Testis (tissue), 3 donors: ENCODE data around the gene RPP25L. TPM values are rescaled to one million over a fixed set of nuclear protein-coding genes. Genes with fewer than 3 reads are reported as not detected.
A peak's percentile ranks its signal among the peaks of the same experiment; 100 is the strongest.

ENCODE experiments used
- DNase-seq: peaks from one replicate; pipeline ENCODE4 v3.0.0-alpha.2; 2019
- H3K27ac ChIP-seq, 2 donors: fragments of 200-600 bp; sonication (generic); one replicate each; pipeline ENCODE4 v1.5.1; 2019
- H3K27me3 ChIP-seq: fragments of 200-600 bp; sonication (generic); one replicate; pipeline ENCODE4 v1.5.1; 2019
- H3K36me3 ChIP-seq: fragments of 200-600 bp; sonication (generic); one replicate; pipeline ENCODE4 v1.5.1; 2017; ENCODE audit warnings: low read depth; ENCODE audit errors: missing control alignments
- H3K4me1 ChIP-seq: fragments of 200-600 bp; sonication (generic); one replicate; pipeline ENCODE4 v1.5.1; 2019
- H3K4me3 ChIP-seq, 2 donors: fragments of 200-600 bp; sonication (generic); one replicate each; pipeline ENCODE4 v1.5.1; 2017 to 2019
- H3K9me3 ChIP-seq: fragments of 200-600 bp; sonication (generic); one replicate; pipeline ENCODE4 v1.5.1; 2017
- CTCF ChIP-seq, 3 experiments: fragments of 450-650 bp in 2 of 3; fragments of 200-600 bp in 1 of 3; sonication (generic) in 1 of 3; IDR thresholded peaks; one replicate each; pipeline ENCODE4 v1.5.1; 2016 to 2019; ENCODE audit warnings: antibody characterized with exemption in 3 of 3, mild to moderate bottlenecking in 2 of 3, moderate library complexity in 1 of 3
- POLR2A ChIP-seq: fragments of 450-650 bp; IDR thresholded peaks from one replicate; pipeline ENCODE4 v1.6.1; 2017; ENCODE audit warnings: antibody characterized with exemption, mild to moderate bottlenecking, moderate library complexity
- WGBS, 2 donors: methylation state at CpG; one replicate each; pipeline ENCODE4 v1.1.5; 2018; 5-methylcytosine and 5-hydroxymethylcytosine counted together
- intact Hi-C: fragments of 100-400 bp; cut with DNase I; formaldehyde crosslinking; loops from one replicate; pipeline ENCODE4 v1.15.1; 2023; ENCODE audit warnings: low total_unique reads
- polyA plus RNA-seq: library from polyadenylated mRNA; stranded (reverse); fragments of 350-450 nt; fragmentation: Illumina TruSeq; extraction: RNeasy Lipid Tissue Mini Kit (QIAGEN cat#74804); gene quantifications from one replicate; pipeline ENCODE4 v1.2.3, GENCODE V29; 2014; ENCODE audit warnings: low read depth, low replicate concordance; ENCODE audit not compliant: insufficient read depth
- total RNA-seq, 2 donors: library from RNA; depleted of rRNA; stranded (reverse); fragments of >200 nt; gene quantifications; one replicate each; pipeline ENCODE4 v1.2.3, GENCODE V29; 2016

Gene RPP25L
- total and polyA plus RNA-seq, 3 donors from 2014 or later: 23.5 to 26.8 (median 25.1) TPM

- WGBS, 2 donors: 3 to 4% methylated on average over 15 of the region's 15 CpGs
- DNase-seq: peak; percentile 88
- Histone ChIP-seq H3K4me3 (peak overlapping the region; percentile 73 to 76), H3K4me1 (peaks cover 11% of the 10 kb centered on the region), H3K27ac (no peak overlapping the region), H3K36me3 (no peaks in the 10 kb centered on the region), H3K9me3 (no peaks in the 10 kb centered on the region), H3K27me3 (no peaks in the 10 kb centered on the region)
- intact Hi-C loops: loop anchor here (10.0 kb wide), 1 partner anchor 92 kb away; no protein-coding TSS in a partner anchor
- no peak for TF ChIP-seq POLR2A
- TF ChIP-seq CTCF (IDR thresholded peaks at IDR 0.05): peak; percentile 67 to 84 (median 73)
These were observed 992 bp upstream of the RPP25L start for GRCh38 chr9:34612788-34613390.

- H3K4me1 ChIP-seq: peaks cover 11% of the 10 kb centered on the region
- peak overlapping the region; percentile 82 to 92 for H3K27ac ChIP-seq
- no peak for TF ChIP-seq POLR2A
- H3K9me3 ChIP-seq: no peaks in the 10 kb centered on the region
- no peak for DNase-seq
- H3K27me3 ChIP-seq: no peaks in the 10 kb centered on the region
- 31 to 47% methylated on average over 10 of the region's 10 CpGs for WGBS, 2 donors
- intact Hi-C loops: loop anchor here (10.0 kb wide), 1 partner anchor 93 kb away; no protein-coding TSS in a partner anchor
- H3K36me3 ChIP-seq: no peaks in the 10 kb centered on the region
- H3K4me3 ChIP-seq: peak overlapping the region; percentile 73 to 76
These were observed 566 bp downstream of the RPP25L start for GRCh38 chr9:34611251-34611810.

DNA sequence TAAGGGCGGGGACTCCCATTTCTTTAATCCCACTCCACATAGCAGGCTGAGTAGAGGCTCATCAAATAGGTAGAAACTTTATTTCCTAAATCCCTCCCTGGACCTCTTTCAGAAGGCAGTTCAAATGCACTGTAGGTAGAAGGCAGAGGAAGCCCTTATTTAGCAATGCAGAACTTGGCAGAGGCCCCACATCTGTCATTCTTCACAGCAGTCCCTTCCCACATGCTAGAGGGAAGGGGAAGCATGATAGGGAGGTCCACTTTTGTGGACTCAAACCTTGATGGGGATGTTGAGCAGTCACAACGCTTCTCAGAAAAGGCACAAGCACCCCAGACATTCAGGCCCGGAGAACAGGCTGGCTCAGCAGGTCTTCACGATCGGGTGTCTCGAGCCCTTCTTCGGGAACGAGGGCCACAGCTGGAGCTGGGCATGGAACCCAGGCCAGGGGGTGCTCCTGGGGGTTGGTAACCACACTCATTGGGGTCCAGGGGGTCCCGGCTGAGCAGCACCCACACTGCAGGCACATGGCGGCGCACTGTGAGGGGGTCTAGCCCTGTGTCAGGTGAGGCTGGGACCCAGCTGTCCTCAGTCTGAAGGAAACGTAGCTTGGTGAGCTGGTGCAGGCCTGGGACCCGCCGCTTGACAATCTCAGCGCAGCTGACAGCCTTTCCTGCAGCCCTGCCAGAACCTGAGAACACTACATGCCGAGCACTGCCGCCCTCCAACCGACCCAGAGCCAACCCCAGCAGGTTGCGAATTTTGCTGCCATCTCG, 1.3 kb downstream of the RPP25L start:
- H3K4me3 ChIP-seq: no peak overlapping the region
- no peak for TF ChIP-seq CTCF (IDR thresholded peaks at IDR 0.05)
- TF ChIP-seq POLR2A: no peak
- peak; percentile 28 for DNase-seq
- H3K4me1 ChIP-seq: peaks cover 11% of the 10 kb centered on the region
- no peak overlapping the region for H3K27ac ChIP-seq
- intact Hi-C loops: loop anchor here (10.0 kb wide), 1 partner anchor 94 kb away; no protein-coding TSS in a partner anchor
- no peaks in the 10 kb centered on the region for H3K27me3 ChIP-seq
- H3K36me3 ChIP-seq: no peaks in the 10 kb centered on the region
- 66 to 69% methylated on average over 16 to 17 of the region's 20 CpGs for WGBS, 2 donors
- no peaks in the 10 kb centered on the region for H3K9me3 ChIP-seq

- no peak overlapping the region for H3K4me3 ChIP-seq
- no peak for TF ChIP-seq CTCF (IDR thresholded peaks at IDR 0.05)
- no peak for TF ChIP-seq POLR2A
- H3K36me3 ChIP-seq: no peaks in the 10 kb centered on the region
- DNase-seq: no peak
- intact Hi-C loops: no loop called here
- H3K9me3 ChIP-seq: no peaks in the 10 kb centered on the region
- peaks cover 7% of the 10 kb centered on the region for H3K4me1 ChIP-seq
- 69 to 78% methylated on average over 2 of the region's 2 CpGs for WGBS, 2 donors
- no peak overlapping the region for H3K27ac ChIP-seq
- H3K27me3 ChIP-seq: no peaks in the 10 kb centered on the region
These were observed 4.6 kb downstream of the RPP25L start for GRCh38 chr9:34607331-34607730.

GRCh38 chr9:34606905-34607304, 5.0 kb downstream of the RPP25L start:
- Histone ChIP-seq H3K27me3 (no peaks in the 10 kb centered on the region), H3K9me3 (no peaks in the 10 kb centered on the region), H3K4me1 (peaks cover 6% of the 10 kb centered on the region), H3K4me3 (no peak overlapping the region), H3K27ac (no peak overlapping the region), H3K36me3 (no peaks in the 10 kb centered on the region)
- TF ChIP-seq CTCF (IDR thresholded peaks at IDR 0.05) (no peak), POLR2A (no peak)
- WGBS, 2 donors: 86 to 95% methylated on average over 2 to 3 of the region's 3 CpGs
- intact Hi-C loops: no loop called here
- no peak for DNase-seq
